Psoas muscle (tissue), 8 donors: ENCODE results near the gene CAMTA1. TPM values are rescaled to one million over a fixed set of nuclear protein-coding genes. Genes with fewer than 3 reads are reported as not detected.

Experiments
- ATAC-seq, 4 donors: fragments of 200-7000 bp; cut with Tn5 transposase; one replicate each; pipeline ENCODE4 v1.9.1; 2020; ENCODE audit warnings: moderate library complexity in 3 of 4, mild to moderate bottlenecking in 2 of 4
- DNase-seq, 2 donors: peaks; one replicate each; pipeline ENCODE4 v3.0.0-alpha.2; 2020
- H3K27ac ChIP-seq: fragments of 200-600 bp; one replicate; pipeline ENCODE4 v1.8.0; 2022
- H3K27me3 ChIP-seq, 3 donors: fragments of 200-600 bp in 1 of 3; one replicate each; pipeline versions ENCODE4 v1.6.1 to v1.8.0; 2013 to 2022; ENCODE audit warnings: low read length in 2 of 3, mild to moderate bottlenecking in 2 of 3, moderate library complexity in 1 of 3; ENCODE audit not compliant: insufficient read depth in 3 of 3
- H3K36me3 ChIP-seq, 2 donors: fragments of 200-600 bp in 1 of 2; one replicate each; pipeline versions ENCODE4 v1.6.1 to v1.8.0; 2013 to 2022; ENCODE audit warnings: low read depth in 1 of 2, mild to moderate bottlenecking in 1 of 2, moderate library complexity in 1 of 2; ENCODE audit not compliant: insufficient read depth in 1 of 2
- H3K4me1 ChIP-seq: fragments of 200-600 bp; one replicate; pipeline ENCODE4 v1.8.0; 2022
- H3K4me3 ChIP-seq: fragments of 200-600 bp; one replicate; pipeline ENCODE4 v1.8.0; 2022; ENCODE audit warnings: mild to moderate bottlenecking
- H3K9me3 ChIP-seq: fragments of 200-600 bp; one replicate; pipeline ENCODE4 v1.8.0; 2022
- CTCF ChIP-seq: fragments of 200-600 bp; IDR thresholded peaks from one replicate; pipeline ENCODE4 v1.8.0; 2022; ENCODE audit warnings: antibody characterized with exemption
- WGBS, 3 donors: extraction: QIAGEN DNeasy Blood & Tissue Kit; methylation state at CpG; one replicate each; pipeline versions ENCODE4 v1.1.6 to v1.1.7; 2013; 5-methylcytosine and 5-hydroxymethylcytosine counted together
- intact Hi-C, 2 donors: fragments of 100-400 bp; cut with DNase I; formaldehyde crosslinking; loops; one replicate each; pipeline versions ENCODE4 v1.11.0 to v1.14.2; 2022
- polyA plus RNA-seq, 3 donors: library from polyadenylated mRNA; stranded (reverse); fragments of 200-250 nt; gene quantifications; one replicate each; pipeline ENCODE4 v1.2.3, GENCODE V29; 2013
- total RNA-seq, 4 donors: library from RNA; stranded (reverse); fragmentation: NEBNext Ultra II Directional in 2 of 4; extraction: Animal tissue kit (Norgen Biotek cat#: 25700) in 2 of 4; gene quantifications; one replicate each; pipeline versions ENCODE4 v1.2.1 to v1.2.4, GENCODE V29; 2021 to 2023
- donor health status: healthy with polysubstance abuse.
- donor health status: DM: no; HTN: no; CAD: no; lungs with moderate emphysema.
- donor health status: Bipolar disorder and iron deficiency.
- donor health status: healthy.
- donor health status: DM: yes; HTN: yes; CAD: no.
- donor health status: DM: no; HTN: no; CAD: no.
- donor health status: DM: no; HTN: no; CAD: no.
- donor health status: DM: yes; HTN: yes; CAD: no.

Gene CAMTA1
- total and polyA plus RNA-seq, 7 donors: 64.6 to 206 (median 76.5) TPM

GRCh38 chr1:7694600-7695496 lies 909.6 kb downstream of the CAMTA1 start:
- intact Hi-C loops: no loop called here
- peaks cover 0 to 2% (median 0%) of the 10 kb centered on the region in 3 donors for H3K27me3 ChIP-seq
- TF ChIP-seq CTCF: no peak
- no peaks in the 10 kb centered on the region for H3K9me3 ChIP-seq
- H3K4me1 ChIP-seq: no peaks in the 10 kb centered on the region
- ATAC-seq: no peak
- no peaks in the 10 kb centered on the region for H3K36me3 ChIP-seq
- no peak for DNase-seq
- no peak overlapping the region for H3K4me3 ChIP-seq
- 60 to 68% (median 63%) methylated on average over 17 of the region's 17 CpGs for WGBS, 3 donors
- no peak overlapping the region for H3K27ac ChIP-seq

GRCh38 chr1:7695497-7696117 lies 910.4 kb downstream of the CAMTA1 start:
- Histone ChIP-seq H3K9me3 (no peaks in the 10 kb centered on the region), H3K36me3 (no peaks in the 10 kb centered on the region), H3K27ac (no peak overlapping the region), H3K4me3 (no peak overlapping the region), H3K4me1 (no peaks in the 10 kb centered on the region), H3K27me3 (peaks cover 0 to 2% (median 0%) of the 10 kb centered on the region in 3 donors)
- WGBS, 3 donors: 73 to 89% (median 85%) methylated on average over 6 of the region's 6 CpGs
- TF ChIP-seq CTCF: no peak
- DNase-seq (no peak), ATAC-seq (no peak)
- intact Hi-C loops: no loop called here

GRCh38 chr1:7698641-7699040 lies 913.4 kb downstream of the CAMTA1 start:
- Histone ChIP-seq H3K27me3 (no peaks in the 10 kb centered on the region), H3K9me3 (no peaks in the 10 kb centered on the region), H3K4me1 (no peaks in the 10 kb centered on the region), H3K27ac (no peak overlapping the region), H3K4me3 (no peak overlapping the region), H3K36me3 (no peaks in the 10 kb centered on the region)
- no peak for DNase-seq
- ATAC-seq: no peak
- TF ChIP-seq CTCF: no peak
- WGBS, 3 donors: 50 to 76% (median 57%) methylated on average over 7 of the region's 7 CpGs
- intact Hi-C loops: no loop called here

- DNase-seq (no peak), ATAC-seq (no peak)
- 19 to 33% (median 33%) methylated on average over 5 of the region's 5 CpGs for WGBS, 3 donors
- TF ChIP-seq CTCF: no peak
- Histone ChIP-seq H3K36me3 (no peaks in the 10 kb centered on the region), H3K9me3 (no peaks in the 10 kb centered on the region), H3K27ac (no peak overlapping the region), H3K4me3 (no peak overlapping the region), H3K4me1 (peaks cover 4% of the 10 kb centered on the region), H3K27me3 (no peaks in the 10 kb centered on the region)
- intact Hi-C loops: no loop called here
Observed at GRCh38 chr1:7702365-7702764, 917.1 kb downstream of the CAMTA1 start.
